ENCODE measurements around the gene RAB14. TPM values are rescaled to one million over a fixed set of nuclear protein-coding genes. Genes with fewer than 3 reads are reported as not detected.
"Not testable (repeated sequence)": the region's sequence is repeated elsewhere in the genome, so short reads cannot be mapped to it uniquely, and the experiment has no call there.

RAB14 gene
- total RNA-seq, 2 experiments from 2014 or later = 58.4 to 61.0 TPM

DNA sequence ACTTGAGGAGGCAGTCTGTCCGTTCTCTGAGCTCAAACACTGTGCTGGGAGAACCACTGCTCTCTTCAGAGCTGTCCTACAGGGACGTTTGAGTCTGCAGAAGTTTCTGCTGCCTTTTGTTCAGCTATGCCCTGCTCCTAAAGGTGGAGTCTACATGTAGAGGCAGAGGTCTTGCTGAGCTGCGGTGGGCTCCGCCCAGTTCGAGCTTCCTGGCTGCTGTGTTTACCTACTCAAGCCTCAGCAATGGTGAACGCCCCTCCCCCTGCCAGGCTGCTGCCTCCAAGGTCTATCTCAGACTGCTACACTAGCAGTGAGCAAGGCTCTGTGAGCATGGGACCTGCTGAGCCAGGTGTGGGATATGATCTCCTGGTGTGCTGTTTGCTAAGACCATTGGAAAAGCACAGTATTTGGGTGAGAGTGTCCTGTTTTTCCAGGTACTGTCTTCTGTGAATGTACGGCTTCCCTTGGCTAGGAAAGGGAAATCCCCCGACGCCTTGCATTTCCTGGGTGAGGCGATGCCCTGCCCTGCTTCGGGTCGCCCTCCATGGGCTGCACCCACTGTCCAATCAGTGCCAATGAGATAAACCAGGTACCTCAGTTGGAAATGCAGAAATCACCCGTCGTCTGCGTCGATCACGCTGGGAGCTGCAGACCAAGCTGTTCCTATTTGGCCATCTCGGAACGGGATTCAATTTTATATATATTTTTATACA lies 68.4 kb downstream of the RAB14 start:
- Mint-ChIP-seq H3K9me3 (peaks cover 17% of the 10 kb centered on the region), H3K4me1 (peaks cover 44% of the 10 kb centered on the region), H3K36me3 (peaks cover 73% of the 10 kb centered on the region), H3K27me3 (no peaks in the 10 kb centered on the region), H3K4me3 (no peak overlapping the region), H3K27ac (peak overlapping the region; percentile 38)
- peak; percentile 38 for DNase-seq

DNA sequence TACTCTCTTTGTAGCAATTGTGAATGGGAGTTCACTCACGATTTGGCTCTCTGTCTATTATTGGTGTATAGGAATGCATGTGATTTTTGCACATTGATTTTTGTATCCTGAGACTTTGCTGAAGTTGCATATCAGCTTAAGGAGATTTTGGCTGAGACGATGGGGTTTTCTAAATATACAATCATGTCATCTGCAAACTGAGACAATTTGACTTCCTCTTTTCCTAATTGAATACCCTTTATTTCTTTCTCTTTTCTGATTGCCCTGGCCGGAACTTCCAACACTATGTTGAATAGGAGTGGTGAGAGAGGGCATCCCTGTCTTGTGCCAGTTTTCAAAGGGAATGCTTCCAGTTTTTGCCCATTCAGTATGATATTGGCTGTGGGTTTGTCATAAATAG lies 72.3 kb downstream of the RAB14 start:
- H3K27ac Mint-ChIP-seq, DNase-seq, H3K27me3 Mint-ChIP-seq, H3K4me3 Mint-ChIP-seq: not testable (repeated sequence)
- Mint-ChIP-seq H3K36me3 (peaks cover 77% of the 10 kb centered on the region), H3K9me3 (peaks cover 18% of the 10 kb centered on the region), H3K4me1 (peaks cover 46% of the 10 kb centered on the region)

Other genes with a start within 250 kb of the RAB14 start
- 1 to 10 TPM; 1.3 to 1.5 TPM for gene C5, start 151.6 kb downstream of the RAB14 start, total RNA-seq
- 10 to 100 TPM; 57.1 to 58.0 TPM for gene CNTRL, start 126.9 kb downstream of the RAB14 start, total RNA-seq
- gene GSN, start 66.3 kb upstream of the RAB14 start, total RNA-seq = 1 to 10 TPM; 1.7 to 1.8 TPM
- gene STOM, start 168.4 kb upstream of the RAB14 start, total RNA-seq = 10 to 100 TPM; 36.0 to 36.3 TPM